GM12875 (cell line): ENCODE data around the gene PABPN1L.
A peak's percentile ranks its signal among the peaks of the same experiment; 100 is the strongest.

ENCODE experiments used
- H3K4me3 ChIP-seq: one replicate; pipeline ENCODE4 v1.5.1; 2011; ENCODE audit warnings: low read depth, low read length, control low read depth
- TF ChIP-seq, protein P1 (sequence below): IDR thresholded peaks from 2 replicates; pipeline ENCODE4 v1.5.1; 2011; ENCODE audit warnings: low read depth, mild to moderate bottlenecking, control low read depth, inconsistent platforms, low read length, moderate library complexity, borderline replicate concordance; ENCODE audit not compliant: insufficient read depth

The PABPN1L gene

DNA sequence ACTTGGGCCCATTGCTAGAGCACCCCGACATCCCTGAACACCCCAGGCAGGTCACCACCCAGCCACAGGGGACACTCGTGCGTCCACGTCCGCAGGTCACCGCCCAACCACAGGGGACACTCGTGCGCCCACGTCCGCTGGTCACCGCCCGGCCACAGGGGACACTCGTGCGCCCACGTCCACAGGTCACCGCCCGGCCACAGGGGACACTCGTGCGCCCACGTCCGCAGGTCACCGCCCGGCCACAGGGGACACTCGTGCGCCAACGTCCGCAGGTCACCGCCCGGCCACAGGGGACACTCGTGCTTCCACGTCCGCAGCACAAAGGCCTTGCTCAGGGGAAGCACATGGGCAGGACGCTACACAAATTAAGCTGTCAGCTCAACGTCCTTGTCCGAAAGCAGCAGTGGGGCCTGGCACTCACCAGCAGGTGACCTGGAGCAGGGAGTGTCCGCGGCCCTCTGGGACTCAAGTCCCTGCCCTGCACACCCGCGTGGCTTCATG is 27.4 kb downstream of the PABPN1L start:
- TF ChIP-seq, protein P1, sequence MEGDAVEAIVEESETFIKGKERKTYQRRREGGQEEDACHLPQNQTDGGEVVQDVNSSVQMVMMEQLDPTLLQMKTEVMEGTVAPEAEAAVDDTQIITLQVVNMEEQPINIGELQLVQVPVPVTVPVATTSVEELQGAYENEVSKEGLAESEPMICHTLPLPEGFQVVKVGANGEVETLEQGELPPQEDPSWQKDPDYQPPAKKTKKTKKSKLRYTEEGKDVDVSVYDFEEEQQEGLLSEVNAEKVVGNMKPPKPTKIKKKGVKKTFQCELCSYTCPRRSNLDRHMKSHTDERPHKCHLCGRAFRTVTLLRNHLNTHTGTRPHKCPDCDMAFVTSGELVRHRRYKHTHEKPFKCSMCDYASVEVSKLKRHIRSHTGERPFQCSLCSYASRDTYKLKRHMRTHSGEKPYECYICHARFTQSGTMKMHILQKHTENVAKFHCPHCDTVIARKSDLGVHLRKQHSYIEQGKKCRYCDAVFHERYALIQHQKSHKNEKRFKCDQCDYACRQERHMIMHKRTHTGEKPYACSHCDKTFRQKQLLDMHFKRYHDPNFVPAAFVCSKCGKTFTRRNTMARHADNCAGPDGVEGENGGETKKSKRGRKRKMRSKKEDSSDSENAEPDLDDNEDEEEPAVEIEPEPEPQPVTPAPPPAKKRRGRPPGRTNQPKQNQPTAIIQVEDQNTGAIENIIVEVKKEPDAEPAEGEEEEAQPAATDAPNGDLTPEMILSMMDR: peak; percentile 43; the same call in 1 of the 2 replicates

DNA sequence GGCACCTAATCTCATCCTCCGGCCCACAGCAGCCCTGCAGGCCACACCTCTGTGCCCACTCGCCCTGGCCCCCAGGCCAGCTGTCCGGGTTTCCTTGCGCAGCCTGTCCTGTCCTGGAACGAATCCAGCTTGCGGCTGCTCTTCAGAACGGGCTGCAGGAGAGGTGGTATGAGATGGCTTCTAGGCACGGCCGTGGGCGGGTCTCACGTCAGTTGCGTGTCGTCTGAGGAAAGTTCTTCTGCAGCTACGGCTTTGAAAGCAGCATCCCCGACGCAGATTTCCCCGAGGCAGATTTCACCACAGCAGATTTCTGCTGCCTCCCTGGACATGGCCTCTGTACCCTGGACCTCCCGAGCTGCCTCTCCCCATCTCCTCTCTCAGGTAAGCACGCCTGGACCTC is 27.9 kb downstream of the PABPN1L start:
- TF ChIP-seq, protein P1: no peak
- no peak overlapping the region for H3K4me3 ChIP-seq

More for the DNA sequence above, 27.4 kb downstream of the PABPN1L start:
- no peak overlapping the region for H3K4me3 ChIP-seq

DNA sequence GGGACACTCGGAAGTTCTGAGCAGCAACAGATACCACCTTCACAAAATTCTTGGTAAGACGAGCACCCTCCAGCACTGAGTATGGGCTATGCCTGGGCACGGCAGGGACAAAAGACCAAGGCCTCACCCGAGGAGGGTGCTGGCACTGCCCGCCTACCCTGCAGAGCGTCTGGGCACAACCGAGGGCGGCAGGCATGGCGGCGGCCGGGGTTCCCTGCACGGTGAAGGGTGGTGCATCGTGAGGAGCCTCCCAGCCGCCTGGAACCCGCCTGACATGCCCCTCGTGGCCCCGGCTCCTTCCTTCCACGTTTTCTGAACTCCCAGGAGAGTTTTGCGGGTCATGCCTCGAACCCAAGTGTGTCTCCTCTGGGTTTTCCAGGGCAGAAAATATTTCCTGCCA is 28.7 kb downstream of the PABPN1L start:
- no peak overlapping the region for H3K4me3 ChIP-seq
- TF ChIP-seq, protein P1: no peak

DNA sequence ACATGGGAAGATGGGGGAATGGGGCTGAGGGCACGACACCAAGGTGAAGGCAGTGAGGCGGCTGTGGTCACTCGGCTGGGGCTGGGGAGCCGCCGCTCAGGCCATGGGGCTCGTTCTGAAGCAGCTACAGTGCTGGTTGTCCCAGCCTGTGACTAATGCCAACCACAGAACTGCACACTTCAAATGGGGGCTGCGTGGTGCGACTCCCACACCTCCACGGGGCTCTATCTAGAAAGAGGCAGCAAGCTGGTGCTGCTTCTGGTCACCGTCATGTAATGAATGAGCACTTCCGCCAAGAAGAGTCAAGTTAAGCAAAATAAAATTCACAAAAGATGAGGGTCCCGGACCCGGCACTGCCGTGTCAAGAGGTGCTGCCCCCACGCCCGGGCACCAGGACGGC is 29.7 kb downstream of the PABPN1L start:
- no peak overlapping the region for H3K4me3 ChIP-seq
- TF ChIP-seq, protein P1: no peak

DNA sequence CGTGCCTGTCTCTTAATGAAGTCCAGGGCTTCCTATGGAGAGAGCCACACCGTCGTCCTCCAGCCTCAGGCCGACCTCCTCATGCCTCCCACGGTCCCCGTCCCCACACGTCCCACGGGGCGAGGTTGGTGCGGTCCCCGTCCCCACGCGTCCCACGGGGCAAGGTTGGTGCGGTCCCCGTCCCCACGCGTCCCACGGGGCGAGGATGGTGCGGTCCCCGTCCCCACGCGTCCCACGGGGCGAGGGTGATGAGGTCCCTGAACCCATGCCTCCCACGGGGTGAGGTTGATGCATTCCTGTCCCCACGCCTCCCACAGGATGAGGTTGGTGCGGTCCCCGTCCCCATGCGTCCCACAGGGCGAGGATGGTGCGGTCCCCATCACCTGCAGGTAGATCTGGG is 30.6 kb downstream of the PABPN1L start:
- TF ChIP-seq, protein P1: no peak
- no peak overlapping the region for H3K4me3 ChIP-seq

DNA sequence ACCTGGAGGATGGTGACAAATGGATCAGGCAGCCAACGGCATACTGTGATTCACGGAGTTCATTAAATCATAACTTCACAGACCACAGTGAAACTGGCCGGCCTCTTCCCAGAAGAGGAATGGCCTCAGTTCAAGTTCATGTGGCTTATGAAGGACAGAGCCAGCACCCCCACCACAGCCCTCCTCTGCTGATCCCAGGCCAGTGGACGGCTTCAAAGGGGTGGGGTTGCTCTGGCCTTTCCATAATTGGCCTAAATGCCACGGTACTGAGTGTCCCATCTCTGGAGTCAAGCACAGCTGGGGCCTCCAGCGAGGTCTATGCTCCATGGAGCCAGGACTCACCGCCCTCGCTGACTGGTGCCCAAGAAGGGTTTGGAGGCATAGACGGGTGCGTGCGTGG is 31.1 kb downstream of the PABPN1L start:
- TF ChIP-seq, protein P1: no peak
- H3K4me3 ChIP-seq: no peak overlapping the region

DNA sequence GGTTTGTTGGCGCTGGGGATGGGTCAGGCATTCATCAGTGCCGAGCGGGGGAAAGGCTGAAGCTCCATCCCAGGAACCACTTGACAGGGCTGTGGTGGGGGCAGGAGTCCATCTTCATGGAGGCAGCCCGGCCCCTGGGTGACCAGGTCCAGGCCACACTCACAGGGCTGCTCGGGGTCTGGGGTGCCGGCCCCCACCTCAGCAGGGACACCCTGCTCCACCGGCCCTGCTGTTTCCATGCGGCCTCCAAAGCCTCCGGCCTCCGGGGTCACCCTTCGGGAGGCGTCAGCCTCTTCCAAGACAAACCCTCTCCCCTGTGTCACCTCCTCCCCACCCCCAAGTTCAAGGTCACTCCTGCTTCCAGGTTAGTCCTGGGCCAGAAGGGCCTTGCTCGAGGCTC is 31.8 kb downstream of the PABPN1L start:
- no peak overlapping the region for H3K4me3 ChIP-seq
- TF ChIP-seq, protein P1: no peak
